LHCN-M2 (cell line): Measurements from ENCODE around the gene GJB6. TPM values are rescaled to one million over a fixed set of nuclear protein-coding genes. Genes with fewer than 3 reads are reported as not detected.

Experiments used
- DNase-seq: peaks from one replicate; pipeline ENCODE4 v3.0.0-alpha.2; 2012; ENCODE audit warnings: low read depth
- total RNA-seq: library from RNA; depleted of rRNA; stranded (reverse); fragments of >200 nt; gene quantifications from 2 replicates; pipeline ENCODE4 v1.2.3, GENCODE V29; 2014

The GJB6 gene
- total RNA-seq, 1 experiment from 2014 or later = not detected

GRCh38 chr13:20227730-20228129 is 4.4 kb downstream of the GJB6 start:
- no peak for DNase-seq

DNA sequence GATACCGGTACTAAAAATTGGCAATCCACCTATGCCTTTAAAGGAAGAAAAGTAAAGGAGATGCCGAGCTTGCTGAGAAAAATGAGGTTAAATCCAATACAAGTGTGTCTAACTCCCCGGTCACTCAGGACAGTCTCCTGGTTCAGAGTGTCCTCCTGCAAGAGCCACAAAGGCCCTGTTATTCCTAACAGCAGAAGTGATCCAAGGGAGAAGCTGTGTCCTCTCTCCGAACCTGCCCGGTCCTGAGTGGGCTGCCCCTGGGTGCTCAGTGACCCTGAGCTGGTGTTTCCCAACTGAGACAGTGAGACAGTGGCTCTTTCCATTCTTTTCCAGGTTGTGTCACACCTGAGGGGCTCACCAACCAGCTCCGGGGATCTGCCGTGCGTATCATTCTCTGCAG is 4.8 kb downstream of the GJB6 start:
- no peak for DNase-seq

DNA sequence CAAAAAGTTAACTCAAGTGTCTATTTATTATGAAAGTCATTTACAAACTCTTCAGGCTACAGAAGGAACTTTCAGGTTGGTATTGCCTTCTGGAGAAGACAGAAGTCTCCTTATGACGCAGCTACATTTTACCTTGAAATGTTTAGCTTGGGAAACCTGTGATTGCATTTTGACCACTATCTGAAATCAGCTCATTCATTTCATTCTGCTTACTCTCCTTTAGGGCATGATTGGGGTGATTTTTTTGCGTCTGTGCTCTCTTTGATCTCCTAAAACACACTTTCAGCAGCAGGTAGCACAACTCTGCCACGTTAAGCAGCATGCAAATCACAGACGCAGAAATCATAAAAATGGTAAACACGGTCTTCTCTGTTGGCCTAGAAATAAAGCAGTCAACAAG is 9.6 kb downstream of the GJB6 start:
- no peak for DNase-seq

- peak; percentile 11 for DNase-seq
These were observed 10.3 kb downstream of the GJB6 start for GRCh38 chr13:20221772-20222171.

GRCh38 chr13:20219577-20219976 is 12.5 kb downstream of the GJB6 start:
- DNase-seq = no peak

GRCh38 chr13:20217168-20217567 is 15.0 kb downstream of the GJB6 start:
- no peak for DNase-seq

DNA sequence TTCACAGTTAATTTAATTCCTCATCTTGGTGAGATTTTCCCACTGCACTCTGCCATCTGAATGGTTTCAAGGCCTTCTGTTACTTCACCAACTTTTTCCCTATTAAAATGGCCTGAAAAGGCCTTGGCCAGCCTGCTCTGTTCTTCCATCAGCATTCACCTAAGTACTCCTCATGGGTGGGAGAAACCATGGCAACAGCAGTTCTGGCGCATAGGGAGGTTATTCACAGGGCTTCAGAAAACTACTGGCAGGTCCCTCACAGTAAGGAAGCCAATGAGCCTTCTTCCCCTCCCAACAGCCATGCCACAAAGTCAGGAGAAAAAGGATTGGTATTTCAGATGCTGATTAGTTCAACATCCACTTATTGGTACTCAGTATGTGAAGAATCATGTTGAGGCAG is 22.2 kb downstream of the GJB6 start:
- no peak for DNase-seq

DNA sequence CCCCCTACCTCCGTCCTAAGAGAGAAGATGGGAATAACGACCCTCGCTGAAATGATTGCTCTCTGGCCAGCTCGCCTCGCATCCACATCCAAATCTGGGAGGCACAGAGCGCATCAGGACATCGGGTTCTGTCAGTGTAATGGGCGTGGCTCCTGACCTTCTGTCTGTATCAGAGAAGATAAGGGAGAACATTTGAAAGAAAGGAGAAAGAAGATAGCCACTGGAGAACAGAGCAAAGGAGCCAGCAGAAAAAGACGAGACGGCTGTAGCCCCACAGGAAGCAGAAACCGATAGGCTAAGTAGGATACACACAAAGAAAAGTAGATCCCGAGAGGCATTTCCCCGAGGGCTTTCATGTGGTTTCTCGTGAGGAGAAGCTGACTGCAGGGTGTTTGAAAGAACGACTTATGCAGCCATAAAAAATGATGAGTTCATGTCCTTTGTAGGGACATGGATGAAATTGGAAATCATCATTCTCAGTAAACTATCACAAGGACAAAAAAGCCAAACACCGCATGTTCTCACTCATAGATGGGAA is 25.4 kb downstream of the GJB6 start:
- DNase-seq = no peak

GRCh38 chr13:20206065-20206697 is 25.9 kb downstream of the GJB6 start:
- DNase-seq = no peak

DNA sequence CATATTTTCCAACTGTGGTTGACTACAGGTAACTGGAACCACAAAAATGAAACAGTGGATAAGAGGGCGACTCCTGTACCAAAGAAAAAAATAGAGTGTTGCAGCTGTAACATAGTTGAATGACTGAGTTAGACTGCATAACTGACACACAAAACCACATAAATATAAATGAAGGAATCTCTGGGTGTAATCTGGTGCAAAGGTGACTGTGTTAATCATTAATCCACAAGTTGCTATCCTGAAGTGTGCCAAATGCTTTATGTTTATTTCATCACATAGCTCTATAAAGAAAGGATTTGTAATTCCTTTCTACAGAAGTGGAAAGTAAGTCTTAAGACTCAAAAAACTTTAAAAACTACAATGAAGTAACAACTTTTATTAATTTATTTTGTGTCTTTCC is 33.3 kb downstream of the GJB6 start:
- DNase-seq = no peak

- peak; percentile 51 for DNase-seq
These were observed 34.7 kb downstream of the GJB6 start for GRCh38 chr13:20197361-20197834.

DNA sequence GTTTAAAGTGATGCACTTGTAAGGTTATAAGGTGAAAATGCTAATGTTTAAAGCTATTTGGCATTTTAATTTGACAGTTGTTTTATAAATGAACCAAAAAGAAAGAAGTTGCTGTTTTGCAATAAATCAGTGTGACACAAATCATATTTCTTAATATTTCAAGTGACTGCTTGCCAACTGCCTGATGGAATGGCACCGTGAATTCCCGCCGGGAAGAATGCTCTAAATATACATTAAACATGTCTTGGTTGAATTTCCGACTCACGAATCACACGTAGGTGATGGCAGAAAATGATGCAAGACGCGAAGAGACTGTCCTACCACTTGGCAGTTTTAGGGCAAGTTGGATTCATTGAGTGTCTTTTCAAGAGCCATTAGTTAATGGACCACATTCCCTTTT is 36.3 kb downstream of the GJB6 start:
- DNase-seq = no peak

DNA sequence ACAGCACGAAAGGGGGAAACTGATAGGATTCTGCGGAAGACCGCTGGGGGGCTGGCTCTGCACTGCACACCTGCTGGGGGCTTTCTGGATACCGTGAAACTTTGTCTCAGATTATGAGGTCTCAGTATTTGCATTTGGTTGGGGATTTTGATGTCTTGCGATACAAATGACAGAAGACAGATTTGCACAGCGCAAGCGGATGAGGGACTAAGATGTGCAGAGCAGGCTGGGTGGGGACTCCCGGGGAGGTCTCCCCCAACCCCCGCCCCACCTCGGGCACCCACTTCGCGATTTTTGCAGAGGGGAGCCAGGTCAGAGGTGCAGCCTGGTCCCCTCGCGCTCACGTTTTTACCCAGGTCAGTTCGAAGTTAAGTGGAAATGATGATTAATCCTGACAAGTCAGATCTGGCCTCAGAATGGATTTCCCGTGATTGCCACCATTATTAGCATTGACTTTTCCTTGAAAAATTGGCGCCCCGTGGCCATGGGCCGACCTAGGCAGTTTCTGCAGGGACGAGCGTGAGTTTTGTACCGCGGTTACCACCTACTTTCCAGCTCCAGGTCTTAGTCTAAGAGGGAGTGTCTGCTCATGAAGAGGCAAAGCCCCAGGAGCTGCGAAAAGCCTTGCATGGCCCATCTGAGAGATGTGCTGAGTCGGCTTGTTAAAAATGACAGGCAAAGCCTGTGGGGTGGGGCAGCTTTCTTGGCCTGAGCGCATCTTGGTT is 38.0 kb downstream of the GJB6 start:
- no peak for DNase-seq

DNA sequence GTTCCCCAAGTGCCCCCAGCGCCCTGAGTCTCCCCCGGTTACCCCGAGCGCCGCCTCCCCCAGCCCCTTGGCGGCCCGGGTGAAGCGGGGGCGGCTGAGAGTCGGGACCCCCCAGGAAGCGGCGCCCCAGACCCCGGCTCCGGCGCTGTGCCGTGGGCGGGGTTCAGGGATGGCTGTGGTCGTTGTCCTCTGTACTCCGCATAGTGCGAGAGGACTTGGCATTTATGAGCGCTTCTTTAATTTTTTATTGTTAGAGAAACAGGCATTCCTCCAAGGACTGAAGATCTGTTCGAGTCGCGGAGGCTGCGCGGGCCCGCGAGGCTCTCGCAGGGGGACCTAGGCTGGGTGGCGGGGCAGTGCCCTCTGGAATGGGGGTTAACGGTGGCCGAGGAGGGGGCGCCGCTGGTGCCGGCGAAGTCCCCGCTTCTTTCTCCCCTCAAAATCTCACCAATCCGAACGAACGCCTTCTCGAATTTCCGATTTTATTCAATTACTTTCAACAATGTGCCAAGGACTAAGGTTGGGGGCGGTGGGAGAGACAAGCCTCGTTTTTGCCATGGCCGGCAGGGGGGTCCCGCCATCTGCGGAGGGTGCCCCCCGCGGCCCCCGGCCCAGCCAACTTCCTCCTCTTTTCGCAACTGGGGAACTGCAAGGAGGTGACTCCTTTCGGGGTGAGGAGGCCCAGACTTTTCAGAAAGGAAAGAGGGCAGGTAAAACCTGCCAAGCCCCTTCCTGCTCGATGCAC is 38.8 kb downstream of the GJB6 start:
- no peak for DNase-seq

DNA sequence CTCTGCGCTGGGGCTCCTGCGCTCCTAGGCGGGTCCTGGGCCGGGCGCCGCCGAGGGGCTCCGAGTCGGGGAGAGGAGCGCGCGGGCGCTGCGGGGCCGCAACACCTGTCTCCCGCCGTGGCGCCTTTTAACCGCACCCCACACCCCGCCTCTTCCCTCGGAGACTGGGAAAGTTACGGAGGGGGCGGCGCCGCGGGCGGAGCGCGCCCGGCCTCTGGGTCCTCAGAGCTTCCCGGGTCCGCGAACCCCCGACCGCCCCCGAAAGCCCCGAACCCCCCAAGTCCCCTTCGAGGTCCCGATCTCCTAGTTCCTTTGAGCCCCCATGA is 39.3 kb downstream of the GJB6 start, which contains the start of gene GJB2:
TSS of gene GJB2 (minus strand) at position 103 of the 326 bp plus-strand sequence. CDS start 3,357 bp downstream, outside the sequence.
- no peak for DNase-seq

GRCh38 chr13:20192158-20192835 is 39.8 kb downstream of the GJB6 start:
- DNase-seq = no peak

DNA sequence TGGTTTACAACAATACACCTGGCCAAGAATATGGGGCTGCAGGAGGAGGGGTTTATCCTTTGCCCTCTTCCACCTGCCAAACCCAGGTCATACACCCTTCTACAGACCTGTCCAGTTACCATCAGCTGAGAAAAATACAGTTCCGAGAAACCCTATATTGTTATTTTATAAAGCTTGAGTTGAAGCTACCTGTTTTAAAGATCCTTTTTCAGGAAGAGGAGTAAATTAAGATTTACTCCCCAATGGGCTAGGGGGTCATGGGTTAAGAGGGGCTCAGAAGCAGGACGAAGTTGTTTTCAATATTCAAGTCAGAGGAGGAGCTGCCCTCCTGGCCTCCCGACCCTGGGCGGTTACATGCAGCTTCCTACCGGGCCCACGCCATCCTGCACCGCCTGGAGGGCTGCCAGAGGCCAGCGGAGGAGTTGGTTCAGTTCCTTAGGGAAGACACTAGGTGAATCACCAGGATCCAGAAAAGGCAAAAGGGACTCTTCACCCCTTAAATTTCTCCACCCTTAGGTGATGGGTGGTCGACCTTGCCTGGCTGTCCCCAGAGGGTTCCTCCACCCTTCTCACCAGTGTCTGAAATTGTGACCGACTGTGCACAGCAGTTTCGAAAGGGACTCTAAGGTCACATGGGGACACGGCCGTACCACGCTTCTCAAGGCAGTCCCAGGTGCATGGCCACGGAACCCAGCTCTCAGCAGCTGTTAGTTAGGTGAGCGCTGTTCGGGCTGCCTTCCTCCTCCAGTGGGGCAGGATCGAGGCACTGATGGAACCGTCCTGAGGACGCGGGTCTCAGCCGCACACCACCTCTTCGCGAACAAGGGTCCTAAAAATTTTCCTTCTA is 40.6 kb downstream of the GJB6 start:
- no peak for DNase-seq

DNA sequence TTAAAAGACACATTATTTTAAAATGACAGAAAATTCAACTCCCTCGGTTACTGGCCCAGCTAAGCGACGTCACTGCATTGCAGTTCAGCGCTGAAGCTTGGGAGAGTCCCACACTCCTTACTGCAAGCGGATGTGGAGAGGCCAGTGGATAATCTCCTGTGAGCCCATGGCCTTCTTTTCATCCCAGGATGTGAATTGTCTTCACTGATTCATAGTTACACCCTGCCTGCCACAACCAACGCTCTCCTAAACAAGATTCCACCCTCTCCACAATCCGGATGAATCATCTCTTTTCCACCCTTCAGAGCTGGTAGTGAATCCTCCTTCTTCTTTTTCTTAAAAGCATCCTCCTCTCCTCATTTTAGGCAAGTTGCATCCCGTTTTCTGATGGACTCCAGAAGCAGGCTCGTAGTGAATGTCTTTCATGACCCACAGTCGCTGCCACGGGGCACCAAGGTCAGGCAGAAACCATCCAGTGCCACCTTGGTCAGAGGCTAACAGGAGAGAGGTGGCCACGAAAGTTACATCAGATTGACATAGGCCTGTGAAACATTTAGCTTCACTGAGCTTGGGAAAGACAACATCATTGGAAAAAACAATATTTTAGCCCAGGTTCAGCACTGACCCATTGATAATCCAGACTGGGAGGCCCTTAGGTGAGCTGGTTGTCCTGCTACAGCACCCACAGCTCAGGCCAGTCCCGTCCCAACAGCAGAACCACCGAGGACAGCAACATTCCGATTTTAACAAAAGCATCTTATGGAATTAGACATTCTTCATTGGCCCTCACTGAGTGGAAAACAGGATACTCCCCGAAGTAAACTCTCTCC is 41.4 kb downstream of the GJB6 start:
- DNase-seq = peak; percentile 92

DNA sequence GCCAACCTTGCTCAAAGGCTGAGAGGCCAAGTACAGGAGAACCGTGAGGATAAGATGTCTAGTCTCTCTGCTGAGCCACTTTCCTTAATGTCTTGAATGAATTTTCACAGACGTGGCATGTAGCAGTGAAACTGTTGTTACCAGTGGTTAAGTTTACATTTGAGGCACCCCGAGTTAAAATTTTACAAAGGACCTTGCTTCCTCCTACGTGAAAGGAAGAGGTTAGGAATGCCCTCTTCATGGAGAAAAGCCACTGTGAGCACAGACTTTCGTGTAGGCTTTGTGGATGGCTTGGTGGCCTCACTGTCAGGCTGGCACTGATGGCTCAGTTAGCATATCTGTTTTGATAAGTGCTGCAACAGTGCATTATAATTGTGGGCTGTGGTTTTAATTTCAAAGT is 42.0 kb downstream of the GJB6 start:
- DNase-seq = no peak
